ENCODE data around the gene TSPYL1. TPM values are rescaled to one million over a fixed set of nuclear protein-coding genes. Genes with fewer than 3 reads are reported as not detected.

TSPYL1 gene
- polyA plus RNA-seq, 3 donors from 2014 or later = 14.9 to 31.0 (median 21.6) TPM

DNA sequence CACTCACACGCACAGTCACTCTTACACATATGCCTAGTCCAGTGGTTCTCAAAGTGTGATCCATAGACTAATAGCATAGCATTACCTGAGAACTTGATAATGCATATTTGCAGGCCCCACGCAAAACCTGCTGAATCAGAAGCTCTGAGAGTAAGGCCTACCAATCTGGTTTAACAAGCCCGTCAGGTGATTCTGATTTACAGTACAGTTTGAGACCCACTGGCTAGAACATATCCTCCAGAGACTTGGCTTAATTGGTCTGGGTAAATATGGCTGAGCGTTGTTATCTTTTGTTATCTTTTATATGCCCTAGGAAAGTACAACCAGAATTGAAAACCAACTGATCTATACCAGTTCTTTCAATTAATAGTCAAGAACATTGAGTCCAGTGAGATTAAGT lies 35.4 kb downstream of the TSPYL1 start:
- H3K27me3 Mint-ChIP-seq (ENCODE audit: low read depth in 3 of 3) = no peaks in the 10 kb centered on the region
- no peak overlapping the region for H3K27ac Mint-ChIP-seq
- no peaks in the 10 kb centered on the region for H3K9me3 Mint-ChIP-seq
- no peak overlapping the region for H3K4me3 Mint-ChIP-seq
- no peak for DNase-seq
- peaks cover 4 to 9% (median 8%) of the 10 kb centered on the region in 3 donors for H3K36me3 Mint-ChIP-seq
- no peaks in the 10 kb centered on the region for H3K4me1 Mint-ChIP-seq

DNA sequence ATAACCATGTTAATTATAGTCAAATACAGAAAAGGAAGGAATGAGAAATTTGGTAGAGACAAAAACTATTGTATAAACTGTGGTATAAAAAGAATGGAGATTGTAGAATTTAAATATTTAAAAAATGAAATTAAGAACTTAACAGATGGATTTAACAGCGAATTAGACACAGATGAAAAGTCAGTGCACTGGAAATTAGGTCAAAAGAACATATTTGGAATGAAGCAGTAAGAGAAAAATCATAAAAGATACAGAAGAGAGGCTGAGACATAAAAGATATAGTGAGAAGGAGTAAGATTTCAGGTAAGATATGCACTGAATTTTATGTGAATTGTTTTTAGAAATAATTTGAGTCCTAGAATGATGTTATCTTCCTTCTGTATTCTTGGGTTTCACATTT lies 39.9 kb downstream of the TSPYL1 start:
- Mint-ChIP-seq H3K27ac (no peak overlapping the region), H3K4me3 (no peak overlapping the region), H3K27me3 (ENCODE audit: low read depth in 3 of 3) (no peaks in the 10 kb centered on the region), H3K36me3 (peaks cover 9 to 22% (median 12%) of the 10 kb centered on the region in 3 donors), H3K4me1 (no peaks in the 10 kb centered on the region), H3K9me3 (no peaks in the 10 kb centered on the region)
- no peak for DNase-seq

DNA sequence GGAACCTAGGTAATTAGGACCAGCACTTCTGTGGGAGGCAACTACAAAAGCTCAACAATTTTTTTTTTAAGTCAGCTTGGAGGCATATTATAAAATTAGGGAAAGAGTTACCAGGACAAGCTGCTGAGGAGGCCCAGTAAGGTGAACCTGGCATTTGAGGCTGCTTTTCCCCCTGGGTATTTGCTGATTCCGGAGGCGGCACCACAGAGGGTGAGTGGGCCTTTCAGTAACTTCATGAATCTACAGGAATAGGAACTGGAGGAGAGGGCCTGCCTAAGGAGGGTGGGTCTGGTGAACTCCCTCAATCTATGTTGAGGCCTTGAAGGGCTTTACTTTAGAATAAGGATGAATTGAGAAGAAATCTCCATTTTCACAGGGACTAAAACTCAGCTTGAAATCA lies 40.5 kb downstream of the TSPYL1 start:
- Mint-ChIP-seq H3K4me3 (no peak overlapping the region), H3K36me3 (peaks cover 9 to 22% (median 12%) of the 10 kb centered on the region in 3 donors), H3K27me3 (ENCODE audit: low read depth in 3 of 3) (no peaks in the 10 kb centered on the region), H3K4me1 (no peaks in the 10 kb centered on the region), H3K9me3 (no peaks in the 10 kb centered on the region), H3K27ac (no peak overlapping the region)
- no peak for DNase-seq

DNA sequence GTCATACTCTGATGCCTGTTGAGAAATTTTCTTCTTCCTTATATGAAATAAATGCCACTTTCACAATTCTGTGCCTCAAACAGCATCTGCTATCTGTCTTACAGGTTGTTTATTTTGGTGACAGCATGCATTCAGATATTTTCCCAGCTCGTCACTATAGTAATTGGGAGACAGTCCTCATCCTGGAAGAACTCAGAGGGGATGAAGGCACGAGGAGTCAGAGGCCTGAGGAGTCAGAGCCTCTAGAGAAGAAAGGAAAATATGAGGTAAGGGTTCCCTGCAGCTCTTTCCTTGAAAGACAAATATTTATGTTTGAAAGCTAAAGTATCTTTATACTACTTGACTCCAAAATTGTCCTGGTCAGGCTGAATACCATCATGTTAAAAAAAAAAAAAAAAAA lies 41.6 kb downstream of the TSPYL1 start:
- no peak for DNase-seq
- no peak overlapping the region for H3K4me3 Mint-ChIP-seq
- peaks cover 9 to 21% (median 12%) of the 10 kb centered on the region in 3 donors for H3K36me3 Mint-ChIP-seq
- no peaks in the 10 kb centered on the region for H3K9me3 Mint-ChIP-seq
- H3K27me3 Mint-ChIP-seq (ENCODE audit: low read depth in 3 of 3) = no peaks in the 10 kb centered on the region
- no peaks in the 10 kb centered on the region for H3K4me1 Mint-ChIP-seq
- no peak overlapping the region for H3K27ac Mint-ChIP-seq

DNA sequence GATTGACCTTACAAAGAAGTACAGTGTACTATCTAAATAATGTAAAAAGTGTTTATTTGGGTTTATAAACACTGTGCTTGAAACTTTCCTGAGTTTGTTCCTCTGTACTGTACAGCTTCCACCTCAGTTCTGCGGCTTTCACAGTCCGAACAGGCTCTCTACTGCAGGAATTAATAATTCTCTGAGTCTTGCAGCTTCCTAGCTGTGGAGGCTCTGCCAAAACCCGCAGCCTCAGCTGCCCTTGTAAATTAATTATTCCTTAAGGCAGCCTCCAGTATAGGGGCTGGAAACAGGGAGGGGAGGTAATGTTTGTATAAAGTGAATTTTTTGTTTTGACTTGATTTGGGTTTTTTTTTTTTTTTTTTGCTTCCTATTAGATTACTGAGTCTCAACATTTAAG lies 45.0 kb downstream of the TSPYL1 start:
- no peak overlapping the region for H3K27ac Mint-ChIP-seq
- H3K27me3 Mint-ChIP-seq (ENCODE audit: low read depth in 3 of 3) = no peaks in the 10 kb centered on the region
- no peak overlapping the region for H3K4me3 Mint-ChIP-seq

DNA sequence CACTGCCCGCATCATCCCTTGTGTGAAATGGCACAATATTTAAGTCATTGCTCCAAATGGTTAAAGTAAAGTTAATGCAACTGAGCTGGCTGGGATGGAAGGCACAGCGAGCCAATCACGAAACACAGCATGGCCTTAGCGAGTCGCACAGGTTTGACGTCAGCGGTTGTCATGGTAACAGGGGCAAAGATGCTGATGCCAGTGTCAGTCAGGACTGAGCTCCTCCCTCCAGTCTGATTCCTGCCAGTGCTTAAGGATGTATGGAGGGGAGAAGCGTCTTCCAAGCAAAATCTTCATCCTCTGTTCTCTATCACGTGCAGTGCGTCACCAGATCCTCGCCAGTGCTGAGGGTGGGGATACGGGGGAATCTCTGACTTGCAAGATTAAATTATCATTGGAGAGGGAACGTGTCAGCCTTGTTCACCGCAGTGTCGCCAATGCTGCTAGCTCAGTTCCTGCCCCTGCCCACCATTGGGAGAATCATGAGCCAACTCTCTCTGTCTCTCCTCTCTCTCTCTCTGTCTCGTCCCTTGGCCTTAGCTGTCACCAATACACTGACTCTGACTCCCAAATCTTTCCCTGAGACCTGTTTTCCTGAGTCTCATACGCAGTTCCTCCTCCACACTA lies 50.3 kb downstream of the TSPYL1 start:
- no peak overlapping the region for H3K4me3 Mint-ChIP-seq
- H3K27me3 Mint-ChIP-seq (ENCODE audit: low read depth in 3 of 3) = peaks cover 0 to under 1% (median 0%) of the 10 kb centered on the region in 3 donors
- no peak overlapping the region for H3K27ac Mint-ChIP-seq
- no peaks in the 10 kb centered on the region for H3K4me1 Mint-ChIP-seq
- H3K36me3 Mint-ChIP-seq = peaks cover 6 to 7% (median 7%) of the 10 kb centered on the region in 3 donors
- no peaks in the 10 kb centered on the region for H3K9me3 Mint-ChIP-seq
- no peak for DNase-seq

More for the DNA sequence above, 45.0 kb downstream of the TSPYL1 start:
- H3K4me1 Mint-ChIP-seq = no peaks in the 10 kb centered on the region
- DNase-seq = no peak
- H3K9me3 Mint-ChIP-seq = no peaks in the 10 kb centered on the region
- peaks cover 10 to 21% (median 12%) of the 10 kb centered on the region in 3 donors for H3K36me3 Mint-ChIP-seq

Other genes starting within 250 kb of the TSPYL1 start
- gene FRK, start 219.0 kb downstream of the TSPYL1 start, polyA plus RNA-seq = not detected
- 10 to 100 TPM; 30.6 to 44.8 (median 35.9) TPM for gene NT5DC1, start 179.1 kb downstream of the TSPYL1 start, polyA plus RNA-seq
- gene COL10A1, start 153.8 kb downstream of the TSPYL1 start, polyA plus RNA-seq = not detected
- gene TSPYL4, start 25.9 kb downstream of the TSPYL1 start, polyA plus RNA-seq = 10 to 100 TPM in 1 of 3 donors, 1 to 10 TPM in 2; 8.1 to 11.9 (median 8.1) TPM
- gene DSE, start 91.0 kb upstream of the TSPYL1 start, polyA plus RNA-seq = 1 to 10 TPM; 2.6 to 3.9 (median 3.2) TPM
- gene CALHM6, start 181.4 kb upstream of the TSPYL1 start, polyA plus RNA-seq = 100 to 1,000 TPM in 2 of 3 donors, 10 to 100 TPM in 1; 26.5 to 107 (median 103) TPM
- gene CALHM5, start 231.7 kb upstream of the TSPYL1 start, polyA plus RNA-seq = not detected